NK-92 treated with Interleukin-12 subunit alpha and Interleukin-12 subunit beta, amount 100 ng/mL, for 24 hours (cell line): ENCODE results near the gene CFAP70.
A peak's percentile ranks its signal among the peaks of the same experiment; 100 is the strongest.

Source experiments
- DNase-seq: peaks from one replicate; lab custom pipeline; 2025; lab: John Stamatoyannopoulos, UW

The CFAP70 gene

GRCh38 chr10:73252445-73253224 lies 106.0 kb downstream of the CFAP70 start, which contains the start of gene MRPS16:
TSS of gene MRPS16 (minus strand) at chr10:73252644. CDS start at chr10:73252482, 162 bp downstream.
- peak; percentile 87 for DNase-seq

DNA sequence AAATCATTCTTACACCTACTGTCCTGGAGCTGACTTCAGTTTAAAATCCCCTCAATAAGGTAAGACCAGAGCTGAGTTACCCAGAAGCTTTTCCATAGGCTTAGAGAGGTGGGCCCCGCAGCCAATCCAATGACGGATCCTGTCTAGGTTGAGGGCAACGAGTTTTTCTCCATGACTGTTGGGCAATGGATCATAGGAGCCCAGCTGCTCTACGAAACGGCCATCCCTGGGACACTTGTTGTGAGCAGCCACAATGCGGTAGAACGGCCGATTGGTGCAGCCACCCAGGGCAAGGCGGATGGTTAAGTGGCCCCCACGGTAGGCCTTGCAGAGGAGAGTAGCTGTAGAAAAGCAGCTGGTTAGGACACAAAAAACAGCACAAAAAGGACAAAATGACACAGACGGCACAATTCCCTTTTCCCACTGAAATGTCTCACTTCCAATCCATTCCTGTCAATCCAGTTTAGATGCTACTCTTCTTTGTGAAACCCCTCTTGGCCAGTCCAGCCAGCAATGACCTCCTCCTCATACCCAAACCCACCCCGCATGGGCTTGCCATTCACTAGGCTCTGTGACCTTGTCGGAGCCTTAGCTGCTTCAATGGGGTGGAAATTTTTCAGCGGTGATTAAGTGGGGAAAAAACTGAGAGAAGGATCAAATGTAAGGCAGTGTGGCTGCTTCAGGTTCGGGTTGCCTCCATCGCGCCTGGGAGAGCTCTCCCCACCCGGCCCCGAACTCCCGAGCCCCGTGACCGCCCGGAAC lies 106.8 kb downstream of the CFAP70 start:
- no peak for DNase-seq

DNA sequence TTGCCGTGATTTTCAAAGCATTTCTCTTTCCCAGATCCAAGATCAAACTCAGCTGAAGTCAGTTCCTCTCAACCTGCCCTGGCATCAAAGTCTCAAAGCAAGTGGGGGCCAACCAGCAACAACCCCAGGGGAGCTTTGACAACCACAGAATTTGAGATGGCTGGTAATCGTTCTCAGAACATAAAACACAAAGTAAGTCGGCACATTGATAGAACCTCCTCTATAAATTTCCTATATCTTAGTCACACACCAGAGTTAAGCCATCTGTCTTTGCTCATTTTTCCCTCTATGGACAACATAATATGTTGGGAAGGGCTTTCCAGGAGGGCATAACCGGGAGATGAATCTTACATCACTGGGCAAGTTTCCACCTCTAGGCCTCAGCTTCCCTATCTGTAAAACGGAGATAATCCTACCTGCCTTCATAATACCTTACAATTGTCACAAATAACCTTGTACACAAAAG lies 110.4 kb downstream of the CFAP70 start:
- DNase-seq, result no peak

DNA sequence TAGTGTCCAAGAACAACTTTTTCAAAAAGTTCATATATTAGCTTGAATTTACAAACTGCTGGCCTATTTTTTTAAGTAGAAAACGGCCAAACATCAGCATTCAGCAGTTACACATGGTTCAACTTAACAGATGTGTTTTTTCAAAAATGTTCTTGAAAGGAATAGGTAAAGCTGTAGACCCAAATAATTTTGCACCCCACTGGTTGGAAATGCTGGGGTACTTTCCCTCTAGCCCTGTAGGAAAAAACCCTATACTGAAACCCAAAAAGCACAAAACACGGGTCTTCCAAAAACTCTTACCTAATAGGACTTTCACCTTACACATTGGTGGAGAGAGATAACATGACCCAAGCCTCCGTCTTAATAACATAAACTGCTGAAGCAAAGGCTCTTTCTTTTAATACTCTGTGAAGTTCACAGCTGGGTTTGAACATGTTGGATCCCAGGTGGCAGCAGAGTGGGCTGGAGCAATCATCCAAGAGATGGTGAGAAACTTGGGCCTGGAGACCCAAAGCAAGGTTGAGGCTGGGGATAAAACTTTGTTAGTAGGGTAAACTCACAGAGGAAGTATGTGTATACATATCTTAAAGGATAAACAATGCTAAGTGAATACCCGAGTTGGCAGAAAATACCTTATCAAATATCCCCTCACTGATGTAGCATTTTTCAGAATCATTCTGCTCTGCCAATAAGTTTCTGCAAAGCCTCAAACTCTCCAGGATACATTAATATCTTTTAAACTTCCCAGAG lies 111.0 kb downstream of the CFAP70 start:
- DNase-seq, result no peak

GRCh38 chr10:73246646-73247508 lies 111.8 kb downstream of the CFAP70 start, which contains the start of gene DNAJC9:
TSS of gene DNAJC9 (minus strand) at chr10:73247255. CDS start at chr10:73247189, 66 bp downstream.
- DNase-seq, result peak; percentile 92

DNA sequence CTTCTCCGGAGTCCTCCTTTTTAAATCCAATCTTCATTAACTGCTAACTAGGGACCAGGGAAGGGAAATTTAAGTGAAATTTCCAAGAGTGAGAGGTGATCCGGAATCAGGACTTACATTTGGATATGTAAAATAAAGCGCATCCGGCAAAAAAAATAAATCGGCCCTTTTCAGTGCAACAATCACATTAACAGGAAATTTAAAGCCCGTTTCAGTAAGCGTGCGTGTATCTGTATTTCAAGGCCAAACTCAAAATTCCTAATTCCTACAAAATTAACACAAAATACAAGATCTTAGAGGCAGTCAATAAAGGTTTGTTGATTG lies 112.4 kb downstream of the CFAP70 start:
- DNase-seq, result no peak

- DNase-seq, result no peak
Observed at GRCh38 chr10:73244866-73245477, 113.7 kb downstream of the CFAP70 start.

DNA sequence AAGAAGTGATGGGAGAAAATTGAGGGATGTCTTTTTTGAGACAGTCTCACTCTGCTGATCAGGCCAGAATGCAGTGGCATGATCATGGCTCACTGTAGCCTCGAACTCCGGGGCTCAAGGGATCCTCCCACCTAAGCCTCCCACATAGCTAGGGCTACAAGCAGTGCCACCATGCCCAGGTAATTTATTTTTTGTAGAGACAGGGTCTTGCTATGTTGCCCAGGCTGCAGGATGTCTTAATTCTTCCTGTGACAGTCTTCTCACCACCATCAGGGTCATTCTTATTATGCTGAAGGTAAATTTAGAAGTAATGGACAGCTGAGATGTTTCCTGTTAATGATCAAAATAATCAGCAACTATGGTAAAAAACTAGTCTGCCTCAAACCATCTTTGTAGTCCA lies 118.8 kb downstream of the CFAP70 start:
- no peak for DNase-seq

DNA sequence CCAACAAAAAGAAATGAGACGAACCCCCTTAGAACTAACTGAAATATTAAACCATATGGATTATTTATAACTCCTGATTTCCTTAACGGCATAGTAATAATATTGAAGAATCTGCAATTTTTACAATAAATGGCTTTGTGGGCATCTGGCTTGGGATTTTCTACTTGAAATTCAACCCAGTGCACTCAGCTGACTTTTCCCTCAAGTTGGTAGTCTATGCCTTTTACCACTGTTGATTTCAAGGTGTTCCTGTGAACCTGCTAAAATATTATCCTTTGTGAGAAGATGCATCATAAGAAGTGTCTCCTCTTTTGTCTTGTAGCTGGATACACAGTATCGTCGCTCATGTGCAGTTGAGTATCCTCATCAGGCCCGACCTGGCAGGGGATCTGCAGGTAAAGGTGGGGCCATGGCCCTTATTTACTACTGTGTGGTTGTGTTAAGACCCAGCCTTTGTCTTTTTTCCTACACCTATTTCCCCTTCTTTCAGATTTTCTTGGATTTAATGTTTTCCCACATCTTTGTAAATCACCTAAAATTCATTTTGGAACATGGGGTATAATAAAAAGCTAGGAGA lies 119.6 kb downstream of the CFAP70 start:
- DNase-seq, result no peak

GRCh38 chr10:73234695-73235094 lies 124.0 kb downstream of the CFAP70 start:
- no peak for DNase-seq

- DNase-seq, result no peak
Observed at GRCh38 chr10:73233883-73234282, 124.8 kb downstream of the CFAP70 start.

DNA sequence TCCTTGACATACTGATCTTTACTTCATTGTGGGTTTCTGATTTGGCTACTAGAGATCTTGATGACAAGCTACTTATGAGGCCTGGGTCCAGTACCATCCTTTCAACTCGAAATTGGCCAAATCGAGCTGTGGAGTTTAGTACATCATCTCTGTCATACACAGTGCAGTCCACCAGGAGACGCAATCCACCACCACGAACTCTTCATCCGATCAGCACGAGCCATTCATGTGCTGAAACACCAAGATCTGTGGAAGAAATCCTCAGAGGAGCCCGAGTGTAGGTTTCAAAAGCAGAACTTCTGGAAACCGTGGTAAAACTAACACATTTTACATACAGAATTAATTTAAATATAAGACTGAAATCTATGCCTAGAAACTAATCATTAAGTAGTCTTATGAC lies 125.8 kb downstream of the CFAP70 start:
- DNase-seq, result no peak

DNA sequence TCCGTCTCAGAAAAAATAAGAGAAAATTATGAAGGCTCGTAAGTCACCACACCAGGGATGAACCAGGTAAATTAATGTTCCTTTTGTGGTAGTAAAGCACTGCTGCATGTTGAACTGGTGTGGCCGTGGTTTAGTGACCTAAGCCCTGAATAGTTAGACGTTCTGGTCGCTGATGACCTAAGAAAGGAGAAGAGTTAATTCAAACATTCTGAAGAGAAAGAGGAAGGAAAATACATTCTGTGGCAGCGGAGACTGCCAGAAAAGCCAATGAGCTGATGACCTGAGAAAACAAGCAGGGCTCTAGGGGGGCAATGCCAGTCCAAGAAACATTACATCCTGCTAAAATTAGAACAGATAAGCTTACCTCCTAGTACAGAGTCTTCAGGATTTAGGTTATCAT lies 129.1 kb downstream of the CFAP70 start:
- DNase-seq, result no peak

DNA sequence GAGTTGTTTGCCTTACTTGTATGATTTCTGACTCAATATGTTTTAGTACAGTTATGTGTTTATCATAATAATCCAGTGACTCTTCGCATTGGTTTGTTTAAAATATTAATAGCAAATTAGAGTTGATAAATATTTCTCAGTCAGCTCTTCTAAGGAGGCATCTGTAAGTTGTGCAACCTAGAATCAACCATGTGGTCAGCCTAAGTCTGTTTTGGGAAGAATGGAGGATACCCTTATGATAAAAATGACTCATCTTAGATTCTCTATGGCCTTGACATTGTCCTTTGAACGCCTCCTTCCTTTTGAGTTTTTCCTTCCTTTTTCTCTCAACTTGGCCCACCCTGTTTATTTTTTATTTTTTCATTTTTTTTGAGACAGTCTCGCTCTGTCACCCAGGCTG lies 130.4 kb downstream of the CFAP70 start:
- no peak for DNase-seq

- DNase-seq, result no peak
Observed at GRCh38 chr10:73226663-73227062, 132.0 kb downstream of the CFAP70 start.

DNA sequence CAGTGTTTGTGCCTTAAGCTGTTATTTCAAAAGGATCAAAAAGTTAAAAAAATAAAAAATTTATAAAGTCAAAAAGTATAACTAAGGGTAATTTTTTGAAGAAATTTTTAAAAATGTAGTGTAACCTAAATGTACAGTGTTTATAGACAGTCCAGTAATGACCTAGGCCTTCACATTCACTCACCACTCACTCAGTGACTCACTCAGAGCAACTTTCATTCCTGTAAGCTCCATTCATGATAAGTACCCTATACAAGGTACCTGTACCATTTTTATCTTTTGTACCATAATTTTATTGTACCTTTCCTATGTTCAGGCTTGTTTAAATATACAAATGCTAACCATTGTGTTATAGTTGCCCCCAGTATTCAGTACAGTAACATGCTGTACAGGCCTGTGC lies 133.1 kb downstream of the CFAP70 start:
- DNase-seq, result no peak

DNA sequence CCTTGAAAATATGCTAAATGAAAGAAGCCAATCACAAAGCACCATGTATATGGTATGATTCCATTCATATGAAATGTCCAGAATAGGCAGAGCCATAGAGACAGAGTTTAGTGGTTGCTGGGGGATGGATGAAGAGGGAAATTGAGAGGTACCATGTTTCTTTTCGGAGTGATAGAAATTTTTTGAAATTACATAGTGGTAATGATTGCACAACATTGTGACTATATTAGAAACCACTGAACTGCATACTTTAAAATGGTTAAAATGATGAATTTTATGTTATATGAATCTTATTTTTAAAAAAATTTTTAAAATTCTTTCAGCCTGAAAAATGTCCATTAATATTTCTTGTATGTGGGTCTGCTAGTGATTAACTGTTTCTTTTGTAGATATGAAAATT lies 137.7 kb downstream of the CFAP70 start:
- DNase-seq, result no peak

DNA sequence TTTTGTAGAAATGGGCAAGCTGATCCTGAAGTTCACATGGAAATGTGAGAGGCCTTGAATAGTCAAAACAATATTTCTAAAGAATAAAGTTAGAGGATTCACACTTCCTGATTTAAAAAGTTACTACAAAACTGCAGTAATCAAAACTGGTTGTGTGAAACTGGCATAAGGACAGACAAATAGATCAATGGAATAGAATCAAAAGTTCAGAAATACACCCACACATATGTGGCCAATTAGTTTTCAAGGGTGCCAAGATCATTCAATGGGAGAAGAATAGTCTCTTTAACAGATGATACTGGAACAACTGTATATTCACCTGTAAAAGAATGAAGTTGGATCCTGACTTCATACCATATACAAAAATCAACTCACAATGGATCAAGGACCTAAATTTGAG lies 139.3 kb downstream of the CFAP70 start:
- no peak for DNase-seq

DNA sequence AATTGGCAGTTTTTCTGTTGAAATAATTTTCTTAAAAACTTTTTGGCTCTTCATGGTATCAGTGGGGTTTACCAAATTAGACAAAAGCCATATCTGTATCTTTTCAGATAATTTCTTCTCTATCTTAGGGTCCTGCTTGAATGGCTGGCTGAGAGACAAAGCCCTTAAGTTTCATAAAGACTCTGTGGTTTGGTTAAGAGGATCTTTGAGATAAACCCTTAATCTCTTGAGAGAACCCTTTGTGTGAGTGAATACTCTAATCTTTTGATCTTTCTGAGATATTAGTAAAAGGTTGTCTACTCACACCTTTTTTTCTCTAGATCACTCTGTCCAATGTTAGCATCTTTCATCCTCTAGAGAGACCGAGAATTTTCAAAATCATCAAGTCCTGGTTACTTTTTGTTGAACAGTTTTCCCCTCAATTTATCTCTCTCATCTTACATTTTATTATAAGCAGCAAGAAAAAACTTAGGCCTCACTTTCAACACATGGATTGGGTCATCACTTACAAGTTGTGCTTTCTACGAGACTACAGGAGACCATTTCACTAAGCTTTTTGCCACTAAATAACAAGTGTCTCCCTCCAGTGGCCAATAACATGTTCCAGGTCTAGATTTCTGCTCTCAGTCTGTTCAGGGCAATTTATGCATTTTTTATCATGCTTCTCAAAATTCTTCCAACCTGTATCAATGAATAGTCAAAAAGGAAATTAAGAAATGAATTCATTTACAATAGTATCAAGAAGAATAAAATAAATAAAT lies 140.1 kb downstream of the CFAP70 start:
- DNase-seq, result no peak

DNA sequence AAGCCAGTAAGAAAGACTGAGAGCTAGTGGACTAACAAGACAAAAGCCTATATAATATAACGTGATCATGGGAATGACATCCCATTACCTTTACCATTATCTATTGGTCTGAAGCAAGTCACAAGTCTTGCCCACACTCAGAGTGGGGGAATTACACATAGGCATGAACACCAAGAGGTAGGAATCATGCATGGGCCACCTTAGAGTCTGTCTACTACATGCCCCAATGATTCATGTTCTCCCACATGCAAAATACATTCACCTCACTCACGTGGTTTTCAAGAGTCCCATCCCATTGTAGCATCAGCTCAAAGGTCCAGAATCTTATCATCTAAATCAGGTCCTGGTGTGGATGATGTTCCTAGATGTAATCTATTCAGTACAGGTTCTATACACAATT lies 141.0 kb downstream of the CFAP70 start:
- no peak for DNase-seq
